HG03045 (cell line): ENCODE measurements around the gene TSPAN1.
"Not testable (repeated sequence)": the region's sequence is repeated elsewhere in the genome, so short reads cannot be mapped to it uniquely, and the experiment has no call there.

Experiments used
- ATAC-seq: cut with Tn5 transposase; IDR thresholded peaks from one replicate; pipeline ENCODE4 v1.9.1; 2021; ENCODE audit warnings: mild to moderate bottlenecking, moderate library complexity; ENCODE audit not compliant: unreplicated experiment

The TSPAN1 gene

GRCh38 chr1:46211051-46211450 is 36.2 kb downstream of the TSPAN1 start:
- no peak for ATAC-seq

DNA sequence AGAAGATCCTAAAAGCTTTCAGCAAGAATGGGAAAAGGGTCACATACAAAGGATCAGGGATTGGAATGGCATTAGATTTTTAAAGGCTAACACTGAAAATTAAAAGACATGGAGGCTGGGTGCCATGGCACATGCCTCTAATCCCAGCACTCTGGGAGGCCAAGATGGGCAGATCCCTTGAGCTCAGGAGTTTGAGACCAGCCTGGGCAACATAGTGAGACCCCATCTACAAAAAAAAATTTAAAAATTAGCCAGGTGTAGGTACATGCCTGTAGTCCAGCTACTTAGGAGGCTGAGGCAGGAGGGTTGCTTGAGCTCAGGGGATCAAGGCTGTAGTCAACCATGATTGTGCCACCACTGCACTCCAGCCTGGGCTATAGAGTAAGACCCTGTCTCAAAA is 40.6 kb downstream of the TSPAN1 start:
- ATAC-seq, result no peak

DNA sequence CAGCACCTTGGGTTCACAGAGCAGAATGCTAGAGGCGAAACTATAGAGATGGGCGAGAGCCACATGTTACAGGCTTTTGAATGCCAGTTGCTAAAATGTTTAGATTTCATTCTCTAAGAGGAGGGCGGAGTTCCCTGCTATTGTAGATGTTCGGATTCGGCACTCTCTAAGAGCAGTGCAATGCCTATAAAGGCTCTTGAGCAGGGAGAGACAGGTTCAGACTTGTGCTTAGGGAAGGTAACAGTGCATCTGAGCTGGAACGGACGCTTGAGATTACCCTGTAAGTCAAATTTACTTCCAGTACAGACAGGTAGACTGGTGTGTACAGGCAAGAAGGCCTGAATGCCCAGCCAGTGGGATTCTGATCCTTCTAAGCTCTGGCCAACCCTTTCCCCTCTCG is 43.6 kb downstream of the TSPAN1 start:
- ATAC-seq, result no peak

GRCh38 chr1:46219551-46220520 is 44.9 kb downstream of the TSPAN1 start:
- no peak for ATAC-seq

GRCh38 chr1:46220808-46221207 is 45.9 kb downstream of the TSPAN1 start:
- no peak for ATAC-seq

DNA sequence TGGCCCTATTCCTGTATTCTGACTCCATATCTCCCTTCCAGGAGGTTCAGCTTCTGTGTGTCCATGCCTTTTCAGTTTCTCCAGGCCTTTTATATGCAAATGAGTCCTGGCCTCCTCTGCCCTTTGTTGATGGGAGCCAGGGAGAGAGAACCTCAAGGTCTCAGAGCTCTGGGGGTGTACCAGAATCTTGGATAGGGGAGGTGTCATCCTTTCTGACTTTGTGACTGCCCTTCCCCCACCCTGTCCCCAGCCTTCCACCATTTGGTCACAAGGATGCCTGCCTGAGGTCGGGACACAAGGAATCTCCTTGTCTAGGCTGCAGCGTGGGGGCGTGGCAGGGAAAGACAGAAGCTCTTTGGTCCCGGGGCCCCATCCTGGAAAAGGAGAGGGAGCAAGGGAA is 46.9 kb downstream of the TSPAN1 start:
- no peak for ATAC-seq

- not testable (repeated sequence) for ATAC-seq
Observed at GRCh38 chr1:46223055-46223454, 48.2 kb downstream of the TSPAN1 start.

GRCh38 chr1:46223472-46223943 is 48.6 kb downstream of the TSPAN1 start:
- ATAC-seq, result peak; percentile 73

DNA sequence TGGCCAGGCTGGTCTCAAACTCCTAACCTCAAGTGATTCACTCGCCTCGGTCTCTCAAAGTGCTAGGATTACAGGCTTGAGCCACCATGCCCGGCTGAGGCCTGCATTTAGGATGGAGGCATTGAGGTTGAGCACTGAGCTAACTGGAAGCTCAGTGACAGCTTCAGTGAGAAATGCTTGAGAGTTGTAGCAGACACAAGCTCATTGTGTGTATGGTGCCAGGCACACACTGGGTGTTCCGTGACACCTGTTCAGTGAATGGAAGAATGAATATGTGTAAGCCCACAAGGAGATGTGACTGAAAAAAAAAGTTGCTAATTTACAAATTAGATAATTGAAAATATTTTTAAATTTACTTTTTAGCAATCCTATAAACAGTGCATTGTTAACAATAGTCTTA is 50.1 kb downstream of the TSPAN1 start:
- ATAC-seq, result no peak

DNA sequence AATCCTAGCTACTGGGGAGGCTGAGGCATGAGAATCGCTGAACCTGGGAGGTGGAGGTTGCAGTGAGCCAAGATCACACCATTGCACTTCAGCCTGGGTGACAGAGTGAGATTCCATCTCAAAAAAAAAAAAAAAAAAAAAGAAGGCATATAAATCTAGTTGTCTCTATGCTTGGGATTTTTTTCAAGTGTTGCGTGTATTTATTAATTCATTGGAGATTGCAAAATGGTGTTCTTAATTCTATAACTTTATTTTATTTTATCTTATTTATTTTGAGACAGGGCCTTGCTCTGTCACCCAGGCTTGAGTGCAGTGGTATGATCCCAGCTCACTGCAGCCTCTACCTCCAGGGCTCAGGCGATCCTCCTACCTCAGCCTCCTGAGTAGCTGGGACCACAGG is 56.3 kb downstream of the TSPAN1 start:
- ATAC-seq, result not testable (repeated sequence)
